ENCODE data around the gene FBXO41.

GRCh38 chr2:73249636-73250035 is 34.6 kb downstream of the FBXO41 start:
- TF ChIP-seq JUND (IDR thresholded peaks at IDR 0.05) = no peak
- TF ChIP-seq FOXA2 (IDR thresholded peaks at IDR 0.05) = no peak
- TF ChIP-seq, protein P1, sequence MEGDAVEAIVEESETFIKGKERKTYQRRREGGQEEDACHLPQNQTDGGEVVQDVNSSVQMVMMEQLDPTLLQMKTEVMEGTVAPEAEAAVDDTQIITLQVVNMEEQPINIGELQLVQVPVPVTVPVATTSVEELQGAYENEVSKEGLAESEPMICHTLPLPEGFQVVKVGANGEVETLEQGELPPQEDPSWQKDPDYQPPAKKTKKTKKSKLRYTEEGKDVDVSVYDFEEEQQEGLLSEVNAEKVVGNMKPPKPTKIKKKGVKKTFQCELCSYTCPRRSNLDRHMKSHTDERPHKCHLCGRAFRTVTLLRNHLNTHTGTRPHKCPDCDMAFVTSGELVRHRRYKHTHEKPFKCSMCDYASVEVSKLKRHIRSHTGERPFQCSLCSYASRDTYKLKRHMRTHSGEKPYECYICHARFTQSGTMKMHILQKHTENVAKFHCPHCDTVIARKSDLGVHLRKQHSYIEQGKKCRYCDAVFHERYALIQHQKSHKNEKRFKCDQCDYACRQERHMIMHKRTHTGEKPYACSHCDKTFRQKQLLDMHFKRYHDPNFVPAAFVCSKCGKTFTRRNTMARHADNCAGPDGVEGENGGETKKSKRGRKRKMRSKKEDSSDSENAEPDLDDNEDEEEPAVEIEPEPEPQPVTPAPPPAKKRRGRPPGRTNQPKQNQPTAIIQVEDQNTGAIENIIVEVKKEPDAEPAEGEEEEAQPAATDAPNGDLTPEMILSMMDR (IDR thresholded peaks at IDR 0.05; ENCODE audit: low read depth, low read length, missing input control) = no peak
- TF ChIP-seq NR2F2 (IDR thresholded peaks at IDR 0.05) = no peak
- TF ChIP-seq, protein P2, sequence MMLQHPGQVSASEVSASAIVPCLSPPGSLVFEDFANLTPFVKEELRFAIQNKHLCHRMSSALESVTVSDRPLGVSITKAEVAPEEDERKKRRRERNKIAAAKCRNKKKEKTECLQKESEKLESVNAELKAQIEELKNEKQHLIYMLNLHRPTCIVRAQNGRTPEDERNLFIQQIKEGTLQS (IDR thresholded peaks at IDR 0.05) = no peak
- no peak for TF ChIP-seq TAF1 (conservative IDR thresholded peaks at IDR 0.05)
- TF ChIP-seq, protein P3, sequence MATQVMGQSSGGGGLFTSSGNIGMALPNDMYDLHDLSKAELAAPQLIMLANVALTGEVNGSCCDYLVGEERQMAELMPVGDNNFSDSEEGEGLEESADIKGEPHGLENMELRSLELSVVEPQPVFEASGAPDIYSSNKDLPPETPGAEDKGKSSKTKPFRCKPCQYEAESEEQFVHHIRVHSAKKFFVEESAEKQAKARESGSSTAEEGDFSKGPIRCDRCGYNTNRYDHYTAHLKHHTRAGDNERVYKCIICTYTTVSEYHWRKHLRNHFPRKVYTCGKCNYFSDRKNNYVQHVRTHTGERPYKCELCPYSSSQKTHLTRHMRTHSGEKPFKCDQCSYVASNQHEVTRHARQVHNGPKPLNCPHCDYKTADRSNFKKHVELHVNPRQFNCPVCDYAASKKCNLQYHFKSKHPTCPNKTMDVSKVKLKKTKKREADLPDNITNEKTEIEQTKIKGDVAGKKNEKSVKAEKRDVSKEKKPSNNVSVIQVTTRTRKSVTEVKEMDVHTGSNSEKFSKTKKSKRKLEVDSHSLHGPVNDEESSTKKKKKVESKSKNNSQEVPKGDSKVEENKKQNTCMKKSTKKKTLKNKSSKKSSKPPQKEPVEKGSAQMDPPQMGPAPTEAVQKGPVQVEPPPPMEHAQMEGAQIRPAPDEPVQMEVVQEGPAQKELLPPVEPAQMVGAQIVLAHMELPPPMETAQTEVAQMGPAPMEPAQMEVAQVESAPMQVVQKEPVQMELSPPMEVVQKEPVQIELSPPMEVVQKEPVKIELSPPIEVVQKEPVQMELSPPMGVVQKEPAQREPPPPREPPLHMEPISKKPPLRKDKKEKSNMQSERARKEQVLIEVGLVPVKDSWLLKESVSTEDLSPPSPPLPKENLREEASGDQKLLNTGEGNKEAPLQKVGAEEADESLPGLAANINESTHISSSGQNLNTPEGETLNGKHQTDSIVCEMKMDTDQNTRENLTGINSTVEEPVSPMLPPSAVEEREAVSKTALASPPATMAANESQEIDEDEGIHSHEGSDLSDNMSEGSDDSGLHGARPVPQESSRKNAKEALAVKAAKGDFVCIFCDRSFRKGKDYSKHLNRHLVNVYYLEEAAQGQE (IDR thresholded peaks at IDR 0.05) = no peak
- no peak for TF ChIP-seq RAD21 (IDR thresholded peaks at IDR 0.05)
- TF ChIP-seq, protein P4, sequence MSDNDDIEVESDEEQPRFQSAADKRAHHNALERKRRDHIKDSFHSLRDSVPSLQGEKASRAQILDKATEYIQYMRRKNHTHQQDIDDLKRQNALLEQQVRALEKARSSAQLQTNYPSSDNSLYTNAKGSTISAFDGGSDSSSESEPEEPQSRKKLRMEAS (IDR thresholded peaks at IDR 0.05) = no peak
- no peak for TF ChIP-seq YY1 (IDR thresholded peaks at IDR 0.05)
- no peak for TF ChIP-seq EGR1 (IDR thresholded peaks at IDR 0.05; ENCODE audit: low read depth in 2 of 2)
- no peak for TF ChIP-seq HNF4A (conservative IDR thresholded peaks at IDR 0.05)
- no peak for TF ChIP-seq GABPA (IDR thresholded peaks at IDR 0.05 in 1 of 2, conservative IDR thresholded peaks at IDR 0.05 in 1 of 2)

All from liver (tissue), 3 donors.